ENCODE results near the gene SPTBN4.

DNA sequence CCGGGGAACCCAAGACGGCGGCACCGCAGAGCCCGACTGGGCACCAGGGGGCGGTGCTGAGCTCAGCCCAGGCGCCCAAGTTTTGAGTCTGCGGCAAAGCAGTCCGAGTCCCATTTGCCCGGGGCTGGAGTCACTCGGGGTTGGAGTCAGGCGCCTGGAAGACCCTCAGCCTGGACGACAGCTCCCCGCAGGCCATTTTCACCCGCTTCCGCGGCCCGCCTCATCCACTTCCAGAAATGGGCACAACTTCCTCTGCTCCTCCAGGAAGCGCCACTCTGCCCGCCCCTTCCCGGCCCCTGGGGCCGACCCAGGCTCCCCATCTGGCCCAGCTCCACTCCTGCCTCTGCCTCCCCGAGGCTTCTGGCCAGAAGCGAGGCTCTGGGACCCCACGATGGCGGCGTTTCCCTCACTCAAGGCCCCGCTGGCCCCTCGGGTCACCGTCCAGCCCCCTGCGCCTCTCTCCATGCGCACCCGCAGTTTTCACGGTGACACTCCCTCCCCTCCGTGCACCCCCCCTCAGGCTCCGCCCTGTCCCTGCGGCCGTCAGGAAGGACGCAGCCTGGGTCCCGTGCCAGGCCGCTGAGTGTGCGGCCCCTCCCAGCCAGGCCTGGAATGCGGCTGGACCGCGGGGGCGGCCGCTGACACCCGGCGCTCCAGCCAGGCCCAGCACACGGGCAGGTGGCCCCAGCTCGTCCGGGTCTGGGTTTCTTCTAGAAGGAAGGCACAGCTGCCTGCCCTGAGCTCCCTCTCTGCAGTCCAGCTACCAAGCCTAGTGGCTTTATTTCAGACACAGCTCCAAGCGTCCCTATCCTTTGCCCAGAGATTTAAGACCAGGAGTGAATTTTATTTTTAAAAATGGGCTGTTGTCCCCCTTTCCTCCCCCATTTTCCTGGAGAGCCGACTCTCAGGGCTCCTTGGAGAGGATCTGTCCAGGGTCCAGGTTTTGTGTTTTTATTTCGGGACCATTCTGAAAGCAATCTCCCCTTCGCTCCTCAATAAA is 45.7 kb upstream of the SPTBN4 start:
- TF ChIP-seq POLR2A (IDR thresholded peaks at IDR 0.05; ENCODE audit: low read depth, low read length): peak; percentile 84; the same call in 1 of the 2 replicates
- TF ChIP-seq POLR2AphosphoS5 (IDR thresholded peaks at IDR 0.05; ENCODE audit: low read depth, low read length): peak; percentile 76
